Hepatocyte (in vitro differentiated cells): ENCODE data around the gene DNAJA3. TPM values are rescaled to one million over a fixed set of nuclear protein-coding genes. Genes with fewer than 3 reads are reported as not detected.

Experiments
- DNase-seq: peaks from one replicate; pipeline ENCODE4 v3.0.0-alpha.2; 2016; ENCODE audit warnings: low spot score
- H2AFZ ChIP-seq: fragments of 200-600 bp; sonication (generic); 2 replicates; pipeline ENCODE4 v1.6.0; 2016; ENCODE audit warnings: antibody characterized with exemption, mild to moderate bottlenecking
- H3K27ac ChIP-seq: fragments of 200-600 bp; sonication (generic); 2 replicates; pipeline ENCODE4 v1.5.1; 2016; ENCODE audit warnings: mild to moderate bottlenecking
- H3K27me3 ChIP-seq: fragments of 200-600 bp; sonication (generic); 2 replicates; pipeline ENCODE4 v1.6.1; 2016
- H3K36me3 ChIP-seq: fragments of 200-600 bp; sonication (generic); replicated peaks from 2 replicates; pipeline ENCODE4 v1.5.1; 2016; ENCODE audit warnings: low read depth; ENCODE audit not compliant: insufficient read depth
- H3K4me1 ChIP-seq: fragments of 200-600 bp; sonication (generic); 2 replicates; pipeline ENCODE4 v1.5.1; 2016; ENCODE audit warnings: mild to moderate bottlenecking, moderate library complexity; ENCODE audit not compliant: insufficient read depth
- H3K4me2 ChIP-seq: fragments of 200-600 bp; sonication (generic); 2 replicates; pipeline ENCODE4 v1.6.0; 2016
- H3K4me3 ChIP-seq: fragments of 200-600 bp; sonication (generic); 2 replicates; pipeline ENCODE4 v1.5.1; 2016; ENCODE audit warnings: mild to moderate bottlenecking
- H3K79me2 ChIP-seq: fragments of 200-600 bp; sonication (generic); 2 replicates; pipeline ENCODE4 v1.6.0; 2017; ENCODE audit warnings: mild to moderate bottlenecking
- H3K9me2 ChIP-seq: fragments of 200-600 bp; sonication (generic); replicated peaks from 2 replicates; pipeline ENCODE4 v1.6.0; 2017; ENCODE audit warnings: mild to moderate bottlenecking; ENCODE audit not compliant: insufficient read depth
- H3K9me3 ChIP-seq: fragments of 200-600 bp; sonication (generic); 2 replicates; pipeline ENCODE4 v1.5.1; 2016; ENCODE audit warnings: low read depth, mild to moderate bottlenecking
- H4K20me1 ChIP-seq: fragments of 200-600 bp; sonication (generic); 2 replicates; pipeline ENCODE4 v1.6.0; 2016; ENCODE audit warnings: mild to moderate bottlenecking; ENCODE audit not compliant: insufficient read depth, poor library complexity, severe bottlenecking
- EZH2 ChIP-seq: fragments of 200-600 bp; sonication (generic); IDR thresholded peaks from 2 replicates; pipeline ENCODE4 v1.6.1; 2016; ENCODE audit warnings: antibody characterized with exemption, mild to moderate bottlenecking, borderline replicate concordance
- EZH2phosphoT487 ChIP-seq: fragments of 200-600 bp; sonication (generic); IDR thresholded peaks from one replicate; pipeline ENCODE4 v1.6.1; 2018; ENCODE audit warnings: antibody characterized with exemption, mild to moderate bottlenecking, low read depth, moderate library complexity; ENCODE audit not compliant: unreplicated experiment, severe bottlenecking
- WGBS: methylation state at CpG from one replicate; pipeline ENCODE4 v1.1.6; 2016; ENCODE audit warnings: low lambda C conversion rate; ENCODE audit errors: missing lambda C conversion rate; 5-methylcytosine and 5-hydroxymethylcytosine counted together
- polyA plus RNA-seq: library from polyadenylated mRNA; unstranded; fragments of >200 nt; fragmentation: Nextera tagmentation; extraction: Ambion mirVana; gene quantifications from 2 replicates; pipeline ENCODE4 v1.2.1, GENCODE V29; 2016
- total RNA-seq: library from RNA; depleted of rRNA; stranded (reverse); fragments of >200 nt; gene quantifications from 2 replicates; pipeline ENCODE4 v1.2.3, GENCODE V29; 2014
- TF ChIP-seq, protein P1 (sequence below): fragments of 200-600 bp; sonication (generic); IDR thresholded peaks from 2 replicates; pipeline ENCODE4 v1.5.1; 2016; ENCODE audit warnings: antibody characterized with exemption, mild to moderate bottlenecking; ENCODE audit not compliant: poor library complexity

The DNAJA3 gene
- total and polyA plus RNA-seq, 2 experiments from 2014 or later, result 58.8 to 59.2 TPM

DNA sequence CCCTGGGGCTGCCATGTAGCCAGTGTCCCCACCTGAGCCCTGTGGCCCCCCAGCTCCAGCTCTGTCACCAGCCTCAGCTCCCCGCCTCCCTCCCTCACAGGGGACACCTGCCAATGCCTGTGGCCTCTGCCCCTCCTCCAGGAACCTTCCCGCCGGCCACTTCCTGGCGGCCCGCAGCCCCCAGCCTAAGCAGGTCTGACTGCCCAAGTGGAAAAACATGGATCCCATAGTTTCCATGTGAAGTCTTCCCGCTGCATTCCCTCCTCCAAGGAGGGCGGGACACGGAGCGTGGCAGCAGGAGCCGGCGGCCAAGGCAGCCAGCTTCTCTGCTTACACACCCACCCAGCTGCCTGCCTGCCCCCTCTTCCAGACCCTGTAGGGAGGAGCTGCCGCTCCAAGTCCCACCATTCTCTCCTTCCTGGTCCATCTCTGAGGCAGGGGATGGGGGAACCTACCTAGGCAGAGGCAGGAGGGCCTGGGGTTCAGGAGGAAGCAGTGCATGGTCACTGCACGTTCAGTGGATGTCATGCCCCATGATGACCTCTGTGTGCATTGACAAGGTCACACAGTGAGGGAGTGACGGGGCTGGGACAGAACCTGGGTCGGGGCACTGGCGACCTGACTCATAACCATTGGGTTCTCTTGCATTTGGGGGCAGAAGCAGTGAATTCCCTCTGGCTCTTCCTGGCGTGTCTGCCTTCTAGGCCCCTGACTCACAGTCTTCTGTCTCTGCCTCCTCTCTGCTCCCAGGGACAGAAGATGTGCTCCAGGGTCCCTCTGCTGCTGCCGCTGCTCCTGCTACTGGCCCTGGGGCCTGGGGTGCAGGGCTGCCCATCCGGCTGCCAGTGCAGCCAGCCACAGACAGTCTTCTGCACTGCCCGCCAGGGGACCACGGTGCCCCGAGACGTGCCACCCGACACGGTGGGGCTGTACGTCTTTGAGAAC is 45.3 kb upstream of the DNAJA3 start:
- H3K27ac ChIP-seq, result peak overlapping the region; percentile 57
- no peaks in the 10 kb centered on the region for H3K36me3 ChIP-seq
- WGBS, result 82% methylated on average over 25 of the region's 26 CpGs

DNA sequence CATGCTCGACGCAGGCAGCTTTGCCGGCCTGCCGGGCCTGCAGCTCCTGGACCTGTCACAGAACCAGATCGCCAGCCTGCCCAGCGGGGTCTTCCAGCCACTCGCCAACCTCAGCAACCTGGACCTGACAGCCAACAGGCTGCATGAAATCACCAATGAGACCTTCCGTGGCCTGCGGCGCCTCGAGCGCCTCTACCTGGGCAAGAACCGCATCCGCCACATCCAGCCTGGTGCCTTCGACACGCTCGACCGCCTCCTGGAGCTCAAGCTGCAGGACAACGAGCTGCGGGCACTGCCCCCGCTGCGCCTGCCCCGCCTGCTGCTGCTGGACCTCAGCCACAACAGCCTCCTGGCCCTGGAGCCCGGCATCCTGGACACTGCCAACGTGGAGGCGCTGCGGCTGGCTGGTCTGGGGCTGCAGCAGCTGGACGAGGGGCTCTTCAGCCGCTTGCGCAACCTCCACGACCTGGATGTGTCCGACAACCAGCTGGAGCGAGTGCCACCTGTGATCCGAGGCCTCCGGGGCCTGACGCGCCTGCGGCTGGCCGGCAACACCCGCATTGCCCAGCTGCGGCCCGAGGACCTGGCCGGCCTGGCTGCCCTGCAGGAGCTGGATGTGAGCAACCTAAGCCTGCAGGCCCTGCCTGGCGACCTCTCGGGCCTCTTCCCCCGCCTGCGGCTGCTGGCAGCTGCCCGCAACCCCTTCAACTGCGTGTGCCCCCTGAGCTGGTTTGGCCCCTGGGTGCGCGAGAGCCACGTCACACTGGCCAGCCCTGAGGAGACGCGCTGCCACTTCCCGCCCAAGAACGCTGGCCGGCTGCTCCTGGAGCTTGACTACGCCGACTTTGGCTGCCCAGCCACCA is 44.4 kb upstream of the DNAJA3 start:
- no peaks in the 10 kb centered on the region for H3K36me3 ChIP-seq
- H3K4me1 ChIP-seq, result peaks cover 31% of the 10 kb centered on the region

More for the DNA sequence above, 45.3 kb upstream of the DNAJA3 start:
- H3K4me3 ChIP-seq, result no peak overlapping the region
- H3K4me2 ChIP-seq, result no peak overlapping the region
- no peak for TF ChIP-seq EZH2
- TF ChIP-seq, protein P1, sequence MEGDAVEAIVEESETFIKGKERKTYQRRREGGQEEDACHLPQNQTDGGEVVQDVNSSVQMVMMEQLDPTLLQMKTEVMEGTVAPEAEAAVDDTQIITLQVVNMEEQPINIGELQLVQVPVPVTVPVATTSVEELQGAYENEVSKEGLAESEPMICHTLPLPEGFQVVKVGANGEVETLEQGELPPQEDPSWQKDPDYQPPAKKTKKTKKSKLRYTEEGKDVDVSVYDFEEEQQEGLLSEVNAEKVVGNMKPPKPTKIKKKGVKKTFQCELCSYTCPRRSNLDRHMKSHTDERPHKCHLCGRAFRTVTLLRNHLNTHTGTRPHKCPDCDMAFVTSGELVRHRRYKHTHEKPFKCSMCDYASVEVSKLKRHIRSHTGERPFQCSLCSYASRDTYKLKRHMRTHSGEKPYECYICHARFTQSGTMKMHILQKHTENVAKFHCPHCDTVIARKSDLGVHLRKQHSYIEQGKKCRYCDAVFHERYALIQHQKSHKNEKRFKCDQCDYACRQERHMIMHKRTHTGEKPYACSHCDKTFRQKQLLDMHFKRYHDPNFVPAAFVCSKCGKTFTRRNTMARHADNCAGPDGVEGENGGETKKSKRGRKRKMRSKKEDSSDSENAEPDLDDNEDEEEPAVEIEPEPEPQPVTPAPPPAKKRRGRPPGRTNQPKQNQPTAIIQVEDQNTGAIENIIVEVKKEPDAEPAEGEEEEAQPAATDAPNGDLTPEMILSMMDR, result no peak
- TF ChIP-seq EZH2phosphoT487, result no peak
- peaks cover 33% of the 10 kb centered on the region for H3K4me1 ChIP-seq
- no peak overlapping the region for H2AFZ ChIP-seq
- H3K9me3 ChIP-seq, result no peaks in the 10 kb centered on the region
- H3K79me2 ChIP-seq, result peaks cover 28% of the 10 kb centered on the region
- no peaks in the 10 kb centered on the region for H3K27me3 ChIP-seq
- peaks cover 21% of the 10 kb centered on the region for H4K20me1 ChIP-seq
- no peak for DNase-seq
- H3K9me2 ChIP-seq, result no peaks in the 10 kb centered on the region

DNA sequence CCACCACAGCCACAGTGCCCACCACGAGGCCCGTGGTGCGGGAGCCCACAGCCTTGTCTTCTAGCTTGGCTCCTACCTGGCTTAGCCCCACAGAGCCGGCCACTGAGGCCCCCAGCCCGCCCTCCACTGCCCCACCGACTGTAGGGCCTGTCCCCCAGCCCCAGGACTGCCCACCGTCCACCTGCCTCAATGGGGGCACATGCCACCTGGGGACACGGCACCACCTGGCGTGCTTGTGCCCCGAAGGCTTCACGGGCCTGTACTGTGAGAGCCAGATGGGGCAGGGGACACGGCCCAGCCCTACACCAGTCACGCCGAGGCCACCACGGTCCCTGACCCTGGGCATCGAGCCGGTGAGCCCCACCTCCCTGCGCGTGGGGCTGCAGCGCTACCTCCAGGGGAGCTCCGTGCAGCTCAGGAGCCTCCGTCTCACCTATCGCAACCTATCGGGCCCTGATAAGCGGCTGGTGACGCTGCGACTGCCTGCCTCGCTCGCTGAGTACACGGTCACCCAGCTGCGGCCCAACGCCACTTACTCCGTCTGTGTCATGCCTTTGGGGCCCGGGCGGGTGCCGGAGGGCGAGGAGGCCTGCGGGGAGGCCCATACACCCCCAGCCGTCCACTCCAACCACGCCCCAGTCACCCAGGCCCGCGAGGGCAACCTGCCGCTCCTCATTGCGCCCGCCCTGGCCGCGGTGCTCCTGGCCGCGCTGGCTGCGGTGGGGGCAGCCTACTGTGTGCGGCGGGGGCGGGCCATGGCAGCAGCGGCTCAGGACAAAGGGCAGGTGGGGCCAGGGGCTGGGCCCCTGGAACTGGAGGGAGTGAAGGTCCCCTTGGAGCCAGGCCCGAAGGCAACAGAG is 43.5 kb upstream of the DNAJA3 start:
- H3K9me2 ChIP-seq, result no peaks in the 10 kb centered on the region
- no peak overlapping the region for H2AFZ ChIP-seq
- WGBS, result 96% methylated on average over 47 of the region's 55 CpGs
- H3K79me2 ChIP-seq, result peaks cover 10% of the 10 kb centered on the region
- H3K27ac ChIP-seq, result no peak overlapping the region
- no peak overlapping the region for H3K4me2 ChIP-seq
- no peaks in the 10 kb centered on the region for H3K9me3 ChIP-seq
- no peak overlapping the region for H3K4me3 ChIP-seq
- no peaks in the 10 kb centered on the region for H3K36me3 ChIP-seq
- no peaks in the 10 kb centered on the region for H3K27me3 ChIP-seq
- H4K20me1 ChIP-seq, result peaks cover 17% of the 10 kb centered on the region
- DNase-seq, result no peak
- TF ChIP-seq, protein P1, result no peak
- TF ChIP-seq EZH2 (no peak), EZH2phosphoT487 (no peak)
- H3K4me1 ChIP-seq, result peaks cover 30% of the 10 kb centered on the region

More for the DNA sequence above, 44.4 kb upstream of the DNAJA3 start:
- 96% methylated on average over 58 of the region's 59 CpGs for WGBS
- H3K4me3 ChIP-seq, result no peak overlapping the region
- peaks cover 17% of the 10 kb centered on the region for H4K20me1 ChIP-seq
- H3K79me2 ChIP-seq, result peaks cover 19% of the 10 kb centered on the region
- no peak overlapping the region for H3K27ac ChIP-seq
- no peak for DNase-seq
- no peak overlapping the region for H3K4me2 ChIP-seq
- H3K9me2 ChIP-seq, result no peaks in the 10 kb centered on the region
- H3K9me3 ChIP-seq, result no peaks in the 10 kb centered on the region
- H2AFZ ChIP-seq, result no peak overlapping the region
- no peak for TF ChIP-seq EZH2phosphoT487
- no peak for TF ChIP-seq EZH2
- TF ChIP-seq, protein P1, result no peak
- no peaks in the 10 kb centered on the region for H3K27me3 ChIP-seq
